PC-3 (cell line): ENCODE measurements around the gene PLA2G4C. TPM values are rescaled to one million over a fixed set of nuclear protein-coding genes. Genes with fewer than 3 reads are reported as not detected.

Source experiments
- ATAC-seq: fragments of 200-7000 bp; cut with Tn5 transposase; 2 replicates; pipeline ENCODE4 v1.9.1; 2020; ENCODE audit warnings: mild to moderate bottlenecking, moderate library complexity
- BruUV-seq: library from RNA; stranded (reverse); fragments of 400-500 nt; replicated peaks from 2 replicates; lab custom pipeline; 2021; lab: Mats Ljungman, UMichigan
- CTCF ChIA-PET: fragments of 300-600 bp; sonication (Branson Sonifier 250); formaldehyde crosslinking; loops from one replicate; lab custom pipeline; 2022; ENCODE audit warnings: antibody characterized with exemption; lab: Charles Lee
- POLR2A ChIA-PET: fragments of 300-600 bp; sonication (Branson Sonifier 250); formaldehyde crosslinking; loops from one replicate; lab custom pipeline; 2022; ENCODE audit warnings: antibody characterized with exemption; ENCODE audit not compliant: unreplicated experiment; lab: Charles Lee
- DNase-seq: peaks from one replicate; pipeline ENCODE4 v3.0.0-alpha.2; 2015
- H2AFZ ChIP-seq: fragments of 300-600 bp; sonication (generic); 2 replicates; pipeline ENCODE4 v1.6.0; 2016; ENCODE audit warnings: antibody characterized with exemption, low read length
- H3F3A ChIP-seq: fragments of 300-600 bp; sonication (generic); one replicate; pipeline ENCODE4 v1.6.0; 2017; ENCODE audit warnings: antibody characterized with exemption, low read length, control low read depth, mild to moderate bottlenecking; ENCODE audit not compliant: unreplicated experiment
- H3K27ac ChIP-seq: fragments of 300-600 bp; sonication (generic); 2 replicates; pipeline ENCODE4 v1.5.1; 2016; ENCODE audit warnings: mild to moderate bottlenecking, low read length
- H3K27me3 ChIP-seq: fragments of 300-600 bp; sonication (generic); 2 replicates; pipeline ENCODE4 v1.6.1; 2016; ENCODE audit warnings: low read length, mixed read lengths
- H3K36me3 ChIP-seq: fragments of 300-600 bp; sonication (generic); 2 replicates; pipeline ENCODE4 v1.6.1; 2016; ENCODE audit warnings: low read depth, mixed run types, low read length, mixed read lengths
- H3K4me1 ChIP-seq: fragments of 300-600 bp; sonication (generic); 2 replicates; pipeline ENCODE4 v1.5.1; 2016; ENCODE audit warnings: low read length; ENCODE audit not compliant: insufficient read depth
- H3K4me2 ChIP-seq: fragments of 300-600 bp; sonication (generic); 2 replicates; pipeline ENCODE4 v1.6.0; 2016; ENCODE audit warnings: low read length
- H3K4me3 ChIP-seq: fragments of 300-600 bp; sonication (generic); 2 replicates; pipeline ENCODE4 v1.5.1; 2016; ENCODE audit warnings: mild to moderate bottlenecking, low read length, mixed read lengths
- H3K79me2 ChIP-seq: fragments of 300-600 bp; sonication (generic); 2 replicates; pipeline ENCODE4 v1.6.1; 2017; ENCODE audit warnings: low read length, mixed read lengths
- H3K9ac ChIP-seq: fragments of 300-600 bp; sonication (generic); 2 replicates; pipeline ENCODE4 v1.6.0; 2016; ENCODE audit warnings: mild to moderate bottlenecking, low read length
- H3K9me2 ChIP-seq: fragments of 300-600 bp; sonication (generic); replicated peaks from 2 replicates; pipeline ENCODE4 v1.6.1; 2016; ENCODE audit warnings: mixed run types, low read length, mixed read lengths
- H3K9me3 ChIP-seq: fragments of 300-600 bp; sonication (generic); 2 replicates; pipeline ENCODE4 v1.6.1; 2016; ENCODE audit warnings: low read length, mixed read lengths
- H4K20me1 ChIP-seq: fragments of 300-600 bp; sonication (generic); 2 replicates; pipeline ENCODE4 v1.6.1; 2016; ENCODE audit warnings: low read length, mixed read lengths
- CTCF ChIP-seq: fragments of 300-600 bp; sonication (generic); conservative IDR thresholded peaks from 2 replicates; pipeline ENCODE4 v1.5.1; 2017; ENCODE audit warnings: antibody characterized with exemption, low read depth, mild to moderate bottlenecking, low read length
- EZH2 ChIP-seq: fragments of 300-600 bp; sonication (generic); IDR thresholded peaks from one replicate; pipeline ENCODE4 v1.6.1; 2017; ENCODE audit warnings: antibody characterized with exemption, mild to moderate bottlenecking, low read length; ENCODE audit not compliant: unreplicated experiment
- EZH2phosphoT487 ChIP-seq: fragments of 300-600 bp; sonication (generic); IDR thresholded peaks from 2 replicates; pipeline ENCODE4 v1.6.1; 2018; ENCODE audit warnings: mild to moderate bottlenecking, antibody characterized with exemption, low read length, borderline replicate concordance
- intact Hi-C: fragments of 100-400 bp; cut with micrococcal nuclease; formaldehyde crosslinking; loops from 2 replicates; pipeline ENCODE4 v1.9.0; 2023
- total RNA-seq: library from RNA; depleted of rRNA; stranded (reverse); fragments of >200 nt; gene quantifications from 2 replicates; pipeline ENCODE4 v1.2.3, GENCODE V29; 2014

The PLA2G4C gene
- total RNA-seq, 1 experiment from 2014 or later: 2.6 TPM

- Histone ChIP-seq H3K4me2 (no peak overlapping the region), H3K4me3 (no peak overlapping the region), H4K20me1 (no peaks in the 10 kb centered on the region), H3K4me1 (no peaks in the 10 kb centered on the region), H3K9ac (no peak overlapping the region), H3K9me2 (no peaks in the 10 kb centered on the region), H2AFZ (no peak overlapping the region), H3K27me3 (no peaks in the 10 kb centered on the region), H3K79me2 (no peaks in the 10 kb centered on the region), H3K9me3 (no peaks in the 10 kb centered on the region), H3K36me3 (no peaks in the 10 kb centered on the region), H3F3A (no peaks in the 10 kb centered on the region), H3K27ac (no peak overlapping the region)
- CTCF ChIA-PET: no interaction called here
- POLR2A ChIA-PET: no interaction called here
- TF ChIP-seq EZH2phosphoT487: no peak
- no peak for TF ChIP-seq EZH2
- no peak for TF ChIP-seq CTCF
- DNase-seq: no peak
- no TSS peak for BruUV-seq
- no peak for ATAC-seq
- intact Hi-C loops: no loop called here
Observed at GRCh38 chr19:48133094-48133493, 22.5 kb upstream of the PLA2G4C start.

GRCh38 chr19:48127561-48127960, 16.9 kb upstream of the PLA2G4C start:
- Histone ChIP-seq H3K9me3 (no peaks in the 10 kb centered on the region), H2AFZ (no peak overlapping the region), H3K79me2 (no peaks in the 10 kb centered on the region), H3K4me2 (no peak overlapping the region), H3K4me3 (no peak overlapping the region), H3F3A (no peaks in the 10 kb centered on the region), H3K36me3 (peaks cover 8% of the 10 kb centered on the region), H3K9ac (no peak overlapping the region), H3K4me1 (peaks cover 18% of the 10 kb centered on the region), H3K27ac (no peak overlapping the region), H3K9me2 (no peaks in the 10 kb centered on the region), H3K27me3 (no peaks in the 10 kb centered on the region), H4K20me1 (no peaks in the 10 kb centered on the region)
- CTCF ChIA-PET: no interaction called here
- POLR2A ChIA-PET: no interaction called here
- no TSS peak for BruUV-seq
- ATAC-seq (no peak), DNase-seq (no peak)
- TF ChIP-seq CTCF (no peak), EZH2 (no peak), EZH2phosphoT487 (no peak)
- intact Hi-C loops: no loop called here

- POLR2A ChIA-PET: no interaction called here
- Histone ChIP-seq H3K4me3 (no peak overlapping the region), H3K9me3 (no peaks in the 10 kb centered on the region), H4K20me1 (no peaks in the 10 kb centered on the region), H3K36me3 (peaks cover 14% of the 10 kb centered on the region), H3K9me2 (no peaks in the 10 kb centered on the region), H2AFZ (no peak overlapping the region), H3K4me2 (peak overlapping the region; percentile 19; the same call in 1 of the 2 replicates), H3K27me3 (no peaks in the 10 kb centered on the region), H3K4me1 (peaks cover 26% of the 10 kb centered on the region), H3K27ac (peak overlapping the region; percentile 37), H3F3A (no peaks in the 10 kb centered on the region), H3K9ac (no peak overlapping the region), H3K79me2 (no peaks in the 10 kb centered on the region)
- intact Hi-C loops: no loop called here
- CTCF ChIA-PET: interaction anchor here (0.5 to 1.0 kb wide), 2 partner anchors 8 to 14 kb away, joined by 5 to 11 read pairs; partner anchors contain the start of gene PLA2G4C
- TF ChIP-seq EZH2phosphoT487: no peak
- TF ChIP-seq EZH2: no peak
- TF ChIP-seq CTCF: peak; percentile 44
- DNase-seq (peak; percentile 84), ATAC-seq (peak; percentile 86)
- no TSS peak for BruUV-seq
Observed at GRCh38 chr19:48123907-48124651, 13.5 kb upstream of the PLA2G4C start.
